BE2C (cell line): Measurements from ENCODE around the gene ERC1.
A peak's percentile ranks its signal among the peaks of the same experiment; 100 is the strongest.

Source experiments
- DNase-seq: peaks from one replicate; pipeline ENCODE4 v3.0.0-alpha.2; 2020
- H3K27me3 ChIP-seq: fragments of 250-450 bp; sonication (Bioruptor Pico); 2 replicates; pipeline ENCODE4 v1.5.1; 2020; ENCODE audit warnings: mild to moderate bottlenecking
- H3K36me3 ChIP-seq: fragments of 250-450 bp; sonication (Bioruptor Pico); 2 replicates; pipeline ENCODE4 v1.5.1; 2020; ENCODE audit warnings: mild to moderate bottlenecking
- H3K4me1 ChIP-seq: fragments of 250-450 bp; sonication (Bioruptor Pico); 2 replicates; pipeline ENCODE4 v1.5.1; 2020
- H3K4me3 ChIP-seq: 2 replicates; pipeline ENCODE4 v1.5.1; 2011; ENCODE audit warnings: low read depth, low read length
- H3K9me3 ChIP-seq: fragments of 250-450 bp; sonication (Bioruptor Pico); 2 replicates; pipeline ENCODE4 v1.5.1; 2020
- TF ChIP-seq, protein P1 (sequence below): IDR thresholded peaks from 2 replicates; pipeline ENCODE4 v1.5.1; 2012; ENCODE audit warnings: mild to moderate bottlenecking, low read depth, low read length

ERC1 gene

DNA sequence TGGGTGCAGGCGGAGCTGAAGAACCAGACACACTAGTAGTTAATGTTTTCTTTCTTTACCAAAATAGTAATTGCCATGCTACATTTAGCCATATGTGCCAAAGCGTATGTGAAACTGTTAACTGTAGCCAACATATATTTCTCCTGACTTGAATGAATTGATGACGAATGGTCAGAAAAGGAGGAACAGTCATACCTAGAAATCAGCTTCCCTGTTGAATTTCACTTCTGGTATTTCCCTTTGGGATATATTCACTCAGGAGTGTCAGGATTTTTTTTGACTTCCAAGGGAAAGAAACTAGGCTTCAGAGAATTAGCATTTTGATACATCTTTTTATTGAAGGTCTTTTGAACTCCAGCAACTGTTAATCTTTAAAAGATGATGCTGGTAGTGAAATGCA is 87.0 kb downstream of the ERC1 start:
- Histone ChIP-seq H3K36me3 (no peaks in the 10 kb centered on the region), H3K4me1 (peaks cover 8% of the 10 kb centered on the region; the same call in 1 of the 2 replicates), H3K4me3 (no peak overlapping the region), H3K27me3 (no peaks in the 10 kb centered on the region), H3K9me3 (no peaks in the 10 kb centered on the region)
- TF ChIP-seq, protein P1, sequence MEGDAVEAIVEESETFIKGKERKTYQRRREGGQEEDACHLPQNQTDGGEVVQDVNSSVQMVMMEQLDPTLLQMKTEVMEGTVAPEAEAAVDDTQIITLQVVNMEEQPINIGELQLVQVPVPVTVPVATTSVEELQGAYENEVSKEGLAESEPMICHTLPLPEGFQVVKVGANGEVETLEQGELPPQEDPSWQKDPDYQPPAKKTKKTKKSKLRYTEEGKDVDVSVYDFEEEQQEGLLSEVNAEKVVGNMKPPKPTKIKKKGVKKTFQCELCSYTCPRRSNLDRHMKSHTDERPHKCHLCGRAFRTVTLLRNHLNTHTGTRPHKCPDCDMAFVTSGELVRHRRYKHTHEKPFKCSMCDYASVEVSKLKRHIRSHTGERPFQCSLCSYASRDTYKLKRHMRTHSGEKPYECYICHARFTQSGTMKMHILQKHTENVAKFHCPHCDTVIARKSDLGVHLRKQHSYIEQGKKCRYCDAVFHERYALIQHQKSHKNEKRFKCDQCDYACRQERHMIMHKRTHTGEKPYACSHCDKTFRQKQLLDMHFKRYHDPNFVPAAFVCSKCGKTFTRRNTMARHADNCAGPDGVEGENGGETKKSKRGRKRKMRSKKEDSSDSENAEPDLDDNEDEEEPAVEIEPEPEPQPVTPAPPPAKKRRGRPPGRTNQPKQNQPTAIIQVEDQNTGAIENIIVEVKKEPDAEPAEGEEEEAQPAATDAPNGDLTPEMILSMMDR, result no peak
- DNase-seq, result no peak

DNA sequence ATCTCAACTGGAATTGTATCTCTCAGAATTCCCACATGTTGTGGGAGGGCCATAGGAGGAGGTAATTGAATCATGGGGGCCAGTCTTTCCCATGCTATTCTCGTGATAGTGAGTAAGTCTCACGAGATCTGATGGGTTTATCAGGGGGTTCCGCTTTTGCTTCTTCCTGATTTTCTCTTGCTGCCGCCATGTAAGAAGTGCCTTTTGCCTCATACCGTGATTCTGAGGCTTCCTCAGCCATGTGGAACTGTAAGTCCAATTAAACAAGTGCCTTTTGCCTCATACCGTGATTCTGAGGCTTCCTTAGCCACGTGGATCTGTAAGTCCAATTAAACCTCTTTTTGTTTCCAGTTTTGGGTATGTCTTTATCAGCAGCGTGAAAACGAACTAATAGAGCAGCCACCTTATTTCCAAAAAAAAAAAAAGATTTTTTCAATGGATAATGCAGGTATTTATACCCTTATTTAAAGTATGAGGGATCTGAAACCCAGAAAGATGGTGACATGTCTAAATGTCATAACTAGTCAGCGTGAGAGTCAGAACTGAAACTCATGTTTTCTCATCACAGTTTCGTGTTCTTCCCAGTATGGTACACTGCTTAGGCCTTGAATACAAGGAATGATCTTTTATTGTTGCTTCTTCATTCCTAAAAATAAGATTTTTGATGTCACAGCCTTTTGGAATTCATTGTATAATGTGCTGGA is 89.6 kb downstream of the ERC1 start:
- no peaks in the 10 kb centered on the region for H3K36me3 ChIP-seq
- no peaks in the 10 kb centered on the region for H3K27me3 ChIP-seq
- no peaks in the 10 kb centered on the region for H3K9me3 ChIP-seq
- no peak for DNase-seq
- TF ChIP-seq, protein P1, result no peak
- peaks cover 14% of the 10 kb centered on the region for H3K4me1 ChIP-seq
- H3K4me3 ChIP-seq, result no peak overlapping the region

DNA sequence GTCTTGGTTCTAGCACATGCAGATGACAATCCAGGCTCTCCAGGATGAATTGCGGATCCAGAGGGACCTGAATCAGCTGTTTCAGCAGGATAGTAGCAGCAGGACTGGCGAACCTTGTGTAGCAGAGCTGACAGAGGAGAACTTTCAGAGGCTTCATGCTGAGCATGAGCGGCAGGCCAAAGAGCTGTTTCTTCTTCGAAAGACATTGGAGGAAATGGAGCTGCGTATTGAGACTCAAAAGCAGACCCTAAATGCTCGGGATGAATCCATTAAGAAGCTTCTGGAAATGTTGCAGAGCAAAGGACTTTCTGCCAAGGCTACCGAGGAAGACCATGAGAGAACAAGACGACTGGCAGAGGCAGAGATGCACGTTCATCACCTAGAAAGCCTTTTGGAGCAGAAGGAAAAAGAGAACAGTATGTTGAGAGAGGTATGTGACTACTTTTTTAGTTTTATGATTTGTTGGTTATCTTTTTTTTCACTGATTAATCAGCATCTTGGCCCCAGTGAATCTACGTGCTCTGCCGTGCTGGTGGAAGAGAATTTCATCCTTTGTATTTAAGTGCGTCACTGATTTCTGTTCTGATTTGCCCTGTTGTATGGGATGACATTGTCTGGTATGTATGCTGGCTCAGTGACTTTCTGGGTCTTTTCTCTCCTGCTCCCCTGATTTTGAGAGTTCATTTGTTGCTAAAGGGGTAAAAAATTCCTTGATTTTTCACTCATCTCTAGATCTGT is 92.3 kb downstream of the ERC1 start:
- Histone ChIP-seq H3K4me3 (peak overlapping the region; percentile 26), H3K36me3 (no peaks in the 10 kb centered on the region), H3K27me3 (no peaks in the 10 kb centered on the region), H3K9me3 (no peaks in the 10 kb centered on the region), H3K4me1 (peaks cover 14% of the 10 kb centered on the region)
- TF ChIP-seq, protein P1, result no peak
- peak; percentile 23 for DNase-seq

DNA sequence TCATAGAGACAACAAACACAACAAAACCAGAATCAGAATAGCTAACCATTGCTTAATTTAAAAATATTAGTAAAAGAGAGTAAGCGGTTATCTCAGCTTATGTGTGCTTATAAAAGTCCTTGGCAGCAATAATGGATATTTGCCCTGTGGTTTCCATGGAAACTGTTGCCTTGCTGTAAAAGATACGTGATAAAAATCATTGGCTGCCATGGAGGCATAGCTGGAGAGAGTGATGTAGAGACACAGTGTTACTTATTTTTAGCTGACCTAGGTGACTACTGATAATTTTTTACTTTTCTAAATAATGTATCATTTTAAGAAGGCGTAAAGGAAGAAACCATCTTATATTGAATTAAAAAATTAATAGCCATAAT is 92.9 kb downstream of the ERC1 start:
- TF ChIP-seq, protein P1, result no peak
- peak overlapping the region; percentile 26 for H3K4me3 ChIP-seq
- H3K9me3 ChIP-seq, result no peaks in the 10 kb centered on the region
- no peaks in the 10 kb centered on the region for H3K36me3 ChIP-seq
- no peaks in the 10 kb centered on the region for H3K27me3 ChIP-seq
- DNase-seq, result peak; percentile 43
- peaks cover 14% of the 10 kb centered on the region for H3K4me1 ChIP-seq

DNA sequence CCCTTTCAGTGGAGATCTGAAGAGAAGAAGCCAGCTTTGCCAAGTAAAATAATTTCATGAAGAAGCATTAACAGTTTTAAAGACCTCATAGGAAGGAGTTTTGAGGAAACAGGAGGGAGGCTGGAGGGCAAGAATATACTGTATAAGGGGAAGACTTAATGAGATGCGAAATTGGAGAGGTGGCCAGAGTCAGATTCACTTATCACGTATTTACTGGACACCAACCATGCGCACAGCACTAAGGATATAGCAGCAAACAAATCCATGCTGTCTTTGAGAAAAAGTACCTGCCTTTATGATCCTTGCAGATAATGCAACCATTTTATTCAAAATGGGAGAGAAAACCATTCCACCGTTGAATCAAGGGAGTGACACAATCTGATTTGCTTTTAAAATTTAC is 100.3 kb downstream of the ERC1 start:
- H3K4me1 ChIP-seq, result no peaks in the 10 kb centered on the region
- no peaks in the 10 kb centered on the region for H3K27me3 ChIP-seq
- H3K9me3 ChIP-seq, result no peaks in the 10 kb centered on the region
- no peaks in the 10 kb centered on the region for H3K36me3 ChIP-seq
- H3K4me3 ChIP-seq, result no peak overlapping the region
- TF ChIP-seq, protein P1, result no peak
- DNase-seq, result no peak

DNA sequence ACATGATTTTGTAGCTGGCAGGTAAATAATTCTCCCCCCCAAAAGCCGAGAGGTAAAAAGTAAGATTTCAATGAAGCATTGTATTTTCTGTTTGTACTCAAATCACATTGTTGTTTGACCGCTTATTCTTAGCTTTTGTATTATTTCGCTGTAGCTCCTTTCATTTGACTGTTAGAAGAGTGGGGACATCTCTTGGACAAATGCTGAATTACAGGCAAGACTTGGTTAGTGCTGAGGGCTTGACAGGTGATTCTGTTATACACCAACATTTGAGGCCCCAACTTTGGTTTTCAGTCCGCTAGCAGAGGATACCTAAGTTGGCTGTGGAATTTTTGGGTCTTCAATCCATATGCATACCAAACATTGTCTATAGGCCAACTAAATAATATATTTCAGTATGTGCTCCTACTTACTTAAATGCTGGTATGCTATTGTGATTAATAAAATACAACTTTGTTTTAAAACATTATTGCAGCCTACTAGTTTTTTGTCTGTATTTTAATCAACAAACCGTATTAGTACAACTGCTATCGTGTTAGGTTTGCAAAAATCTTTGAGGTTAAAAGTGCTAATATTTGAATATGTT is 102.2 kb downstream of the ERC1 start:
- DNase-seq, result peak; percentile 58
- Histone ChIP-seq H3K9me3 (no peaks in the 10 kb centered on the region), H3K36me3 (no peaks in the 10 kb centered on the region), H3K4me1 (no peaks in the 10 kb centered on the region), H3K27me3 (no peaks in the 10 kb centered on the region), H3K4me3 (no peak overlapping the region)
- TF ChIP-seq, protein P1, result peak; percentile 85
